ENCODE data around the gene DCST1. TPM values are rescaled to one million over a fixed set of nuclear protein-coding genes. Genes with fewer than 3 reads are reported as not detected.

The DCST1 gene
- total and polyA plus RNA-seq, 12 donors = not detected

GRCh38 chr1:155034318-155035208 lies 939 bp downstream of the DCST1 start:
- Histone ChIP-seq H3K9me3 (replicated peaks in 1 of 3) (no peaks in the 10 kb centered on the region), H3K4me1 (replicated peaks in 1 of 2) (no peaks in the 10 kb centered on the region), H3K27me3 (no peaks in the 10 kb centered on the region), H3K4me3 (no peak overlapping the region), H3K36me3 (replicated peaks in 1 of 2) (no peaks in the 10 kb centered on the region), H3K27ac (no peak overlapping the region)
- WGBS, 4 donors = 83 to 89% (median 86%) methylated on average over 19 to 20 of the region's 20 CpGs
- intact Hi-C loops (cut with DNase I) = no loop called here
- DNase-seq = no peak
- TF ChIP-seq, protein P1, sequence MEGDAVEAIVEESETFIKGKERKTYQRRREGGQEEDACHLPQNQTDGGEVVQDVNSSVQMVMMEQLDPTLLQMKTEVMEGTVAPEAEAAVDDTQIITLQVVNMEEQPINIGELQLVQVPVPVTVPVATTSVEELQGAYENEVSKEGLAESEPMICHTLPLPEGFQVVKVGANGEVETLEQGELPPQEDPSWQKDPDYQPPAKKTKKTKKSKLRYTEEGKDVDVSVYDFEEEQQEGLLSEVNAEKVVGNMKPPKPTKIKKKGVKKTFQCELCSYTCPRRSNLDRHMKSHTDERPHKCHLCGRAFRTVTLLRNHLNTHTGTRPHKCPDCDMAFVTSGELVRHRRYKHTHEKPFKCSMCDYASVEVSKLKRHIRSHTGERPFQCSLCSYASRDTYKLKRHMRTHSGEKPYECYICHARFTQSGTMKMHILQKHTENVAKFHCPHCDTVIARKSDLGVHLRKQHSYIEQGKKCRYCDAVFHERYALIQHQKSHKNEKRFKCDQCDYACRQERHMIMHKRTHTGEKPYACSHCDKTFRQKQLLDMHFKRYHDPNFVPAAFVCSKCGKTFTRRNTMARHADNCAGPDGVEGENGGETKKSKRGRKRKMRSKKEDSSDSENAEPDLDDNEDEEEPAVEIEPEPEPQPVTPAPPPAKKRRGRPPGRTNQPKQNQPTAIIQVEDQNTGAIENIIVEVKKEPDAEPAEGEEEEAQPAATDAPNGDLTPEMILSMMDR (IDR thresholded peaks at IDR 0.05) = no peak
- no peak for TF ChIP-seq POLR2A (IDR thresholded peaks at IDR 0.05)

- Histone ChIP-seq H3K4me1 (replicated peaks in 1 of 2) (no peaks in the 10 kb centered on the region), H3K27ac (no peak overlapping the region), H3K27me3 (no peaks in the 10 kb centered on the region), H3K36me3 (replicated peaks in 1 of 2) (no peaks in the 10 kb centered on the region), H3K9me3 (replicated peaks in 1 of 3) (no peaks in the 10 kb centered on the region), H3K4me3 (no peak overlapping the region)
- 73 to 83% (median 79%) methylated on average over 2 of the region's 2 CpGs for WGBS, 4 donors
- DNase-seq = no peak
- TF ChIP-seq, protein P1 (IDR thresholded peaks at IDR 0.05) = no peak
- no peak for TF ChIP-seq POLR2A (IDR thresholded peaks at IDR 0.05)
- intact Hi-C loops (cut with DNase I) = no loop called here
Observed at GRCh38 chr1:155035936-155036335, 2.3 kb downstream of the DCST1 start.

DNA sequence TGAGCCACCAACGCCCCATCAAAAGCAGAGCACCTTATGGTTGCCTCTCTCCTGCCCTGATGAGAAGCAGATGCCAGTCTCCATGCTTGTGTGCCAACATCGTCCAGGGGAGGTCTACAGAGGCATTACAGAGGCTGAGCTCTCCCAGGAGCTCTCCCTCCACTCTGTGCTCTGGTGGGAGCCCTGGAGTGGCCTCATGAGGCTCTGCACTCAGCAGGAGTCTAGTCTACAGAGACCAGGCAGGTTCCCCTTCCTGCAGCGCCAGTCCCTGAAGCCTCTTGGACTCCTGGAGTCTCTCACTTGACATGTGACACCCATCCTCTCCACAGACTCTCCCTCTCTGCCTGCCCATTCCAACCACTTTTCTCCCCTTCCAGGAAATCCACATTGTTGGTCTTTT lies 3.4 kb downstream of the DCST1 start:
- no peak overlapping the region for H3K4me3 ChIP-seq
- no peaks in the 10 kb centered on the region for H3K4me1 ChIP-seq (replicated peaks in 1 of 2)
- TF ChIP-seq POLR2A (IDR thresholded peaks at IDR 0.05) = no peak
- TF ChIP-seq, protein P1 (IDR thresholded peaks at IDR 0.05) = no peak
- intact Hi-C loops (cut with DNase I) = no loop called here
- H3K27me3 ChIP-seq = no peaks in the 10 kb centered on the region
- H3K27ac ChIP-seq = no peak overlapping the region
- WGBS, 4 donors = 87 to 94% (median 92%) methylated on average over 3 of the region's 3 CpGs
- no peak for DNase-seq
- H3K36me3 ChIP-seq (replicated peaks in 1 of 2) = no peaks in the 10 kb centered on the region
- no peaks in the 10 kb centered on the region for H3K9me3 ChIP-seq (replicated peaks in 1 of 3)

DNA sequence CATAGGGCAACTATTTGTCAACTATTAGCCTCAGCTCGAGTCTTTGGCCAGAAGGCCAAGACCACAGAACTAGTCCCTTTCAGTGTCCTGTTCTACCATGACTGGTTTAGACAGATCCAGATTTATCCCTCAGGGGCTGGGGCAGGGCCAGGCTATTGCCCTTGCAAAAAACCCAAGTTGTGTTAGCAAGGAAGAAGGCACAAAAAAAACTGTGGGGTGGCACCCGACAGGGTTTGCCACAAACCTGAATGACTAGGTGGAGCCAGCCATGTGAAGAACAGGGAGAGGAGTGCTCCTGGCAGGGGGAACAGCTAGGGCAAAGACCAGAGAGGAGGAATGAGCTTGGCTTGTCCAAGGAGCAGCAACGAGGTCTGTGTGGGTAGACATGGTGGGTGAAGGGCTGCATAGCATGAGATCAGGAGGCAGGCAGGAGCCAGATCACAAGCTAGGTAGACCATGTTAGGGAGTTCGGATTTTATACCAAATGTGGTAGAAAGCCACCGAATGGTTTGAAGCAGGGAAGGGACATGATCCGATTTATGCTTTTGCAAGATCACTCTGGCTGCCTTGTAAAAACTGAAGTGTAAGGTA lies 4.3 kb downstream of the DCST1 start:
- no peak overlapping the region for H3K4me3 ChIP-seq
- no peaks in the 10 kb centered on the region for H3K27me3 ChIP-seq
- no peak overlapping the region for H3K27ac ChIP-seq
- no peaks in the 10 kb centered on the region for H3K36me3 ChIP-seq (replicated peaks in 1 of 2)
- no peaks in the 10 kb centered on the region for H3K4me1 ChIP-seq (replicated peaks in 1 of 2)
- intact Hi-C loops (cut with DNase I) = no loop called here
- H3K9me3 ChIP-seq (replicated peaks in 1 of 3) = no peaks in the 10 kb centered on the region
- WGBS, 4 donors = 86 to 93% (median 89%) methylated on average over 6 of the region's 6 CpGs
- TF ChIP-seq, protein P1 (IDR thresholded peaks at IDR 0.05) = no peak
- TF ChIP-seq POLR2A (IDR thresholded peaks at IDR 0.05) = no peak
- no peak for DNase-seq
